ENCODE measurements around the gene TC2N.
"Not testable (repeated sequence)": the region's sequence is repeated elsewhere in the genome, so short reads cannot be mapped to it uniquely, and the experiment has no call there.

Gene TC2N

GRCh38 chr14:91854327-91854934 is 12.9 kb downstream of the TC2N start:
- H3K36me3 ChIP-seq (ENCODE audit: insufficient read depth, insufficient read length, low read length) = no peaks in the 10 kb centered on the region
- DNase-seq (ENCODE audit: low read depth, low spot score) = no peak
- H3K9me3 ChIP-seq (ENCODE audit: insufficient read depth, low read length) = no peaks in the 10 kb centered on the region
- H3K9ac ChIP-seq (ENCODE audit: insufficient read length, low read depth) = no peak overlapping the region
- H3K4me3 ChIP-seq (ENCODE audit: insufficient read length, low read depth) = no peak overlapping the region
- TF ChIP-seq ZNF274 (IDR thresholded peaks at IDR 0.05; ENCODE audit: low read depth, low read length) (no peak), SUZ12 (IDR thresholded peaks at IDR 0.05; ENCODE audit: extremely low read depth, insufficient read depth, insufficient read length) (no peak), YY1 (IDR thresholded peaks at IDR 0.05; ENCODE audit: insufficient read depth, insufficient read length) (no peak)
- no peaks in the 10 kb centered on the region for H3K4me1 ChIP-seq (ENCODE audit: insufficient read depth, insufficient read length)
- no peaks in the 10 kb centered on the region for H3K27me3 ChIP-seq (ENCODE audit: insufficient read depth, insufficient read length)

GRCh38 chr14:91851563-91851962 is 15.8 kb downstream of the TC2N start:
- Histone ChIP-seq H3K9ac (ENCODE audit: insufficient read length, low read depth) (no peak overlapping the region), H3K4me1 (ENCODE audit: insufficient read depth, insufficient read length) (no peaks in the 10 kb centered on the region), H3K4me3 (ENCODE audit: insufficient read length, low read depth) (no peak overlapping the region), H3K27me3 (ENCODE audit: insufficient read depth, insufficient read length) (no peaks in the 10 kb centered on the region), H3K9me3 (ENCODE audit: insufficient read depth, low read length) (no peaks in the 10 kb centered on the region), H3K36me3 (ENCODE audit: insufficient read depth, insufficient read length, low read length) (no peaks in the 10 kb centered on the region)
- DNase-seq (ENCODE audit: low read depth, low spot score) = no peak
- TF ChIP-seq YY1 (IDR thresholded peaks at IDR 0.05; ENCODE audit: insufficient read depth, insufficient read length) (no peak), ZNF274 (IDR thresholded peaks at IDR 0.05; ENCODE audit: low read depth, low read length) (no peak), SUZ12 (IDR thresholded peaks at IDR 0.05; ENCODE audit: extremely low read depth, insufficient read depth, insufficient read length) (no peak)

DNA sequence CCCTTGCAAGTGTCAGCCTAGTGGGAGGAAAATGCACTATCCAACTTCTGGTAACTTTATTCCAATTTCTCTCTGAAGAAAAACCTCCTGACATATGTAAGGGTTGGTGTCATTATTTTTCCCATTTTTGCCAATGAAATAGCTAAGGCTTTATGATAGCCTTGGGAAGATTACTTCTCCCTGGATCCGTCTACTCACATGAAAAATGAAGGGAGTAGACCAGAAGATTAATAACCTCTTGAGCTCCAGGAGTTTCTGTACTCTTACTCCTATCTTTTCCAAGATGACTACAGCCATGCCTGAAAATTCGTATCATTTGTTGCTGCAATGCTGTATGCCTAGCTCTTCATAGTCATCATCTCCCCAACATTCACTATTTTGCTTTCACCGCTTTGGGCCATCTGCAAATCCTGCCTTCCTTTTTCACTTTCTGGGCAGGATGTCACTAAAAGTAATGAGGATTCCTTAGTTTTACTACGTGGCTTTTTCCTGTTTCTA is 18.8 kb downstream of the TC2N start:
- DNase-seq (ENCODE audit: low read depth, low spot score) = no peak
- TF ChIP-seq YY1 (IDR thresholded peaks at IDR 0.05; ENCODE audit: insufficient read depth, insufficient read length) (no peak), ZNF274 (IDR thresholded peaks at IDR 0.05; ENCODE audit: low read depth, low read length) (no peak), SUZ12 (IDR thresholded peaks at IDR 0.05; ENCODE audit: extremely low read depth, insufficient read depth, insufficient read length) (no peak)
- H3K9me3 ChIP-seq (ENCODE audit: insufficient read depth, low read length) = no peaks in the 10 kb centered on the region
- H3K9ac ChIP-seq (ENCODE audit: insufficient read length, low read depth) = no peak overlapping the region
- H3K4me1 ChIP-seq (ENCODE audit: insufficient read depth, insufficient read length) = no peaks in the 10 kb centered on the region
- H3K27me3 ChIP-seq (ENCODE audit: insufficient read depth, insufficient read length) = no peaks in the 10 kb centered on the region
- no peaks in the 10 kb centered on the region for H3K36me3 ChIP-seq (ENCODE audit: insufficient read depth, insufficient read length, low read length)
- no peak overlapping the region for H3K4me3 ChIP-seq (ENCODE audit: insufficient read length, low read depth)

- H3K4me1 ChIP-seq (ENCODE audit: insufficient read depth, insufficient read length) = no peaks in the 10 kb centered on the region
- H3K9ac ChIP-seq (ENCODE audit: insufficient read length, low read depth) = no peak overlapping the region
- no peak for DNase-seq (ENCODE audit: low read depth, low spot score)
- no peak overlapping the region for H3K4me3 ChIP-seq (ENCODE audit: insufficient read length, low read depth)
- no peak for TF ChIP-seq ZNF274 (IDR thresholded peaks at IDR 0.05; ENCODE audit: low read depth, low read length)
- no peak for TF ChIP-seq SUZ12 (IDR thresholded peaks at IDR 0.05; ENCODE audit: extremely low read depth, insufficient read depth, insufficient read length)
- no peak for TF ChIP-seq YY1 (IDR thresholded peaks at IDR 0.05; ENCODE audit: insufficient read depth, insufficient read length)
- no peaks in the 10 kb centered on the region for H3K36me3 ChIP-seq (ENCODE audit: insufficient read depth, insufficient read length, low read length)
- H3K27me3 ChIP-seq (ENCODE audit: insufficient read depth, insufficient read length) = no peaks in the 10 kb centered on the region
- H3K9me3 ChIP-seq (ENCODE audit: insufficient read depth, low read length) = no peaks in the 10 kb centered on the region
Measured at GRCh38 chr14:91847693-91848092, 19.6 kb downstream of the TC2N start.

DNA sequence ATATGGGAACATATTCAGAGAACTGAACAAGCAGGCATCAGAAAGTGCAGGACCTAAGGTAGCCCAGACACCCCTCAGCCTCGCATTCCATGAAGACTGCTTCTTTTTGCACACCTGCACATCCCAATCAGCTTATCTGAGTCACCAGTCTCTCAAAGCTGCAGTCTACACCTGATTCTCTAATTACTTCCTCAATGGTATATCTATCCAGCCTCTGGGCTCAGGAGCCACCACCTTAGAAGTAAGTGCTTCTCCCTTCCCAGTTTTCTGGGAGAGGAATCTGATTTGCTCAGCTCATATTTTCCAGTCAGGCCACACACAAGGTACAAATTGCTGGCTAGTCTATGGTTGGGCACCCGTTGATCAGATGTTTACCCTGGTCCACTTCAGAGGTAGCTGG is 21.7 kb downstream of the TC2N start:
- no peak for DNase-seq (ENCODE audit: low read depth, low spot score)
- no peaks in the 10 kb centered on the region for H3K36me3 ChIP-seq (ENCODE audit: insufficient read depth, insufficient read length, low read length)
- no peaks in the 10 kb centered on the region for H3K9me3 ChIP-seq (ENCODE audit: insufficient read depth, low read length)
- H3K4me1 ChIP-seq (ENCODE audit: insufficient read depth, insufficient read length) = no peaks in the 10 kb centered on the region
- no peak overlapping the region for H3K4me3 ChIP-seq (ENCODE audit: insufficient read length, low read depth)
- no peaks in the 10 kb centered on the region for H3K27me3 ChIP-seq (ENCODE audit: insufficient read depth, insufficient read length)
- TF ChIP-seq SUZ12 (IDR thresholded peaks at IDR 0.05; ENCODE audit: extremely low read depth, insufficient read depth, insufficient read length) (no peak), ZNF274 (IDR thresholded peaks at IDR 0.05; ENCODE audit: low read depth, low read length) (no peak), YY1 (IDR thresholded peaks at IDR 0.05; ENCODE audit: insufficient read depth, insufficient read length) (no peak)
- H3K9ac ChIP-seq (ENCODE audit: insufficient read length, low read depth) = no peak overlapping the region

DNA sequence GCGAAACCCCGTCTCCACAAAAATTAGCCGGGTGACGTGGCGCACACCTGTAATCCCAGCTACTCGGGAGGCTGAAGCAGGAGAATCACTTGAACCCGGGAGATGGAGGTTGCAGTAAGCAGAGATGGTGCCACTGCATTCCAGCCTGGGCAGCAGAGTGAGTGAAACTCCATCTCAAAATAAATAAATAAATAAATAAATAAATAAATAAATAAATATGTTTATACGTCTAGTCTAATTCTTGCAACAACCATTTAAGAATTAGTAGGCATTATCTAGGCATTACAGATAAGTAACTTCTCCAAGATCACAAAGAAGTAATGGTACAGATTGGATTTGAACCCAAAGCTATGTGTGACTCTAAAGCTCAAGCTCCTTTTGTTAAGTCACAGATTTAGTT is 22.3 kb downstream of the TC2N start:
- not testable (repeated sequence) for H3K27me3 ChIP-seq (ENCODE audit: insufficient read depth, insufficient read length); DNase-seq (ENCODE audit: low read depth, low spot score); H3K4me1 ChIP-seq (ENCODE audit: insufficient read depth, insufficient read length); H3K9ac ChIP-seq (ENCODE audit: insufficient read length, low read depth); H3K36me3 ChIP-seq (ENCODE audit: insufficient read depth, insufficient read length, low read length); H3K9me3 ChIP-seq (ENCODE audit: insufficient read depth, low read length); H3K4me3 ChIP-seq (ENCODE audit: insufficient read length, low read depth)

GRCh38 chr14:91844029-91844428 is 23.3 kb downstream of the TC2N start:
- H3K4me3 ChIP-seq (ENCODE audit: insufficient read length, low read depth) = no peak overlapping the region
- H3K9me3 ChIP-seq (ENCODE audit: insufficient read depth, low read length) = no peaks in the 10 kb centered on the region
- TF ChIP-seq ZNF274 (IDR thresholded peaks at IDR 0.05; ENCODE audit: low read depth, low read length) (no peak), YY1 (IDR thresholded peaks at IDR 0.05; ENCODE audit: insufficient read depth, insufficient read length) (no peak), SUZ12 (IDR thresholded peaks at IDR 0.05; ENCODE audit: extremely low read depth, insufficient read depth, insufficient read length) (no peak)
- DNase-seq (ENCODE audit: low read depth, low spot score) = no peak
- no peaks in the 10 kb centered on the region for H3K27me3 ChIP-seq (ENCODE audit: insufficient read depth, insufficient read length)
- H3K9ac ChIP-seq (ENCODE audit: insufficient read length, low read depth) = no peak overlapping the region
- no peaks in the 10 kb centered on the region for H3K36me3 ChIP-seq (ENCODE audit: insufficient read depth, insufficient read length, low read length)
- H3K4me1 ChIP-seq (ENCODE audit: insufficient read depth, insufficient read length) = no peaks in the 10 kb centered on the region
